GM19467 (cell line): Measurements from ENCODE around the gene ZFP36L2.
A peak's percentile ranks its signal among the peaks of the same experiment; 100 is the strongest.
"Not testable (repeated sequence)": the region's sequence is repeated elsewhere in the genome, so short reads cannot be mapped to it uniquely, and the experiment has no call there.

ENCODE experiments used
- ATAC-seq: cut with Tn5 transposase; IDR thresholded peaks from one replicate; pipeline ENCODE4 v1.9.1; 2021; ENCODE audit warnings: mild to moderate bottlenecking, moderate library complexity; ENCODE audit not compliant: unreplicated experiment

The ZFP36L2 gene

DNA sequence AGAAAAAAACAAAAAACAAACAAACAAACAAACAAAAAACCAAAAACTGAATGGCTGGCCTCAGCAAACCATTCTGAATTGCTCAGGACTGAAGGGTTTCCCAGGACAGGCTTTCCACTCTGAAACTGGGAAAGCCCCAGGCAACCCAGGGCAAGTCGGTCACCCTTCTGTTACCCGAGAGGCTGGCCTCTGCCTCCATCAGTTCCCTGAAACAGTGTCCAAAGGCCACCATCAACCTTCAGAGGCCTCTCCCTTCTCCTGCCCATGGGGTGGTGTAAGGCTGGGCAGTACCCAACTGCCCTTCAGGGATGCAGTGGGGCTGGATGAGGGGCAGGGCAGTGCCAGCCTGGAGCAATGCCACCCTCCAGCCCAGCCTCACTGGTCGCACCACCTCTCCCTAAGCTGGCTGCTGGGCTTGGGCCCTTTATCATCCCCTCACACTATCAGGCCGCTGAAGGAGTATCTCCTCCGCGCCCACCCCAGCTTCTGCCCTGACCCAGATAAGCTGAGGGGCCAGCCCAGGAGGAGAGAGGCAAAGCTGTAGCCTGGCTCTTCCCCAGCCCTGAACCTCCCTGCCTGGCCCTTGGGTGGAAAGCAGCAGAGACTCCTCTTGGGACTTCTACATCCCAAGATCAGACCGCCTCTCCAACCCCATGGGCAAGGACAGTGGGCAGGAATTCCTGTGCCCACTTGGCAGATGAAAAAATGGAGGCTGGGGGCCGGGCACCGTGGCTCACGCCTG lies 35.9 kb downstream of the ZFP36L2 start:
- ATAC-seq: no peak

DNA sequence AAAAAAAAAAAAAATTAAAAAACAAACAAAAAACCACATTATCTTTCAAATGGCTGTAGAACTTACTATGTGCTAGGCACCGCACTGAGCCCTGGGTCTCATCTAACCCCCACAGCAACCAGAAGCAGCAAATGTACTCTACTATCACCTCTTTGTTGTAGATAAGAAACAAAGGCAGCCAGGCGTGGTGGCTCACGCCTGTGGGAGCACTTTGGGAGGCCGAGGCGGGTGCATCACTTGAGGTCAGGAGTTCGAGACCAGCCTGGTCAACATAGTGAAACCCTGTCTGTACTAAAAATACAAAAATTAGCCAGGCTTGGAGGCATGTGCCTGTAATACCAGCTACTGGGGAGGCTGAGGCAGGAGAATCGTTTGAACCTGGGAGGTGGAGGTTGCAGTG lies 36.5 kb downstream of the ZFP36L2 start:
- ATAC-seq: not testable (repeated sequence)

DNA sequence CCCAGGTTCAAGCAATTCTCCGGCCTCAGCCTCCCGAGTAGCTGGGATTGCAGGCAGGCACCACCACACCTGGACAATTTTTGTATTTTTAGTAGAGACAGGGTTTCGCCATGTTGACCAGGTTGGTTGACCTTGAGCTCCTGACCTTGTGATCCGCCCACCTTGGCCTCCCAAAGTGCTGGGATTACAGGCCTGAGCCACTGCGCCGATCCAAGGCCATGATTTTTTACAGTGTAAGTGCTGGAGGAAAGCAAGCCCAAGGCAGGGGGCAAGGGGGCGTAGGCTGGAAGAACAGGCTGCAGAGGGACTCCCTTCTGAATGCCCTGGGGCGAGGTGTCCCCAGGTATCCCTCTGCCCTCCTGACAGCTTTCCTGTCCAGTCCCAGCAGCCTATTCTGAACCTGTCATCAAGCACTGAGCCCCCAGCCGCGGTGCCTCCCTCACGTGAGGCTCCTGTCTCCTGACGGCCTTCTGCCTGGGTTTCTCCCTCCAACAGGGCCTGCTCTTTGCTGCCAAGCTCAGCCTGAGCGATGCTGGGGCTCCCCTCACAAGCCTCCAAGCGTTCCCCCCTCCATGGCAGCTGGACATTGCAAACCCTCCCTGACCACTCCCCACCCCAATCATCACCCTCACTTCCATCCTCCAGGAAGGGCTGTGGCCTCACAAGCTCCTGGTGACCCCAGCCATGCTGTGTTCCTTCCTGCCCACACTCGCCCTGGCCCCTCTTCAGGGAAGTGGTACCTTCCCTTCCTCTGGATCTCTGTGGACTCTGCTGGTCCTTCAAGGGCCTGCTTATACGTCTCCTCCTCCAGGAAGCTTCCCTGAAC lies 37.6 kb downstream of the ZFP36L2 start:
- no peak for ATAC-seq

GRCh38 chr2:43186679-43187374 lies 39.6 kb downstream of the ZFP36L2 start:
- no peak for ATAC-seq

DNA sequence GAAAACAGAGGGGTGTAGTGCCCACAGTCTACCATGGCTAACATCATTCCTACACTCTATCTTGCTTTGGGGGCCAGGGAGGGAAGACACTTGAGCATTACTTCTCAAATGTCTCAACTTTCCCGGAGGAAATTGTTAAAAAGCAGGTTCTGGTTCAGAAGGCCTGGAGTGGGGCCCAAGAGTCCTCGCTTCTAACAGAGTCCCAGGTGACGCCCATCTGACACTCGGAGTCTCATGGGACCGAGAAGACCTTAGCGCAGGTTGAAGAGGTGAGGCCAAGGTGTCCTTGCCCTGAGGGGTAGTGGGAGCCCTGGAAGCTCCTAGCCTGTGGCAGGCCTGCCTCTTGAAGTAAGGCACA lies 40.1 kb downstream of the ZFP36L2 start:
- no peak for ATAC-seq

DNA sequence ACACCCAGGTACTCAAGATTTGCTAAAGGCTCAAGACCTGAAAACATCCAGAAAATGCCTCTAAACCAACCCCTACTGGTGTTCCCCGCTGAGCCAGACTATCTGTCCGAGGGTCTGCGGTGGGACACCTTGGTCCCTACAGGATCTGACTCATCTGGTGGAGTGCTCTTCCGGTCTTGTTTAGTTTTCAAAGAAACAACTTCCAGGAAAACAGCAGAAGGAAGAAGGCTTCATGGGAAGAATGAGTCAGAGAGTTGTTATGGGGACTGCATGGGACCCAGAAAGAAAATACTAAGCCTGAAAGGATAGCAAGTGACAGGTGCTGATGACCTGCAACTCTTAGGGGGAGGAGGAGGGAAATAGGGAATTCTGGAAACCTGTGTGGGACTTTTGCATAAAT lies 41.3 kb downstream of the ZFP36L2 start:
- ATAC-seq: no peak

GRCh38 chr2:43184339-43184895 lies 42.0 kb downstream of the ZFP36L2 start:
- ATAC-seq: no peak

DNA sequence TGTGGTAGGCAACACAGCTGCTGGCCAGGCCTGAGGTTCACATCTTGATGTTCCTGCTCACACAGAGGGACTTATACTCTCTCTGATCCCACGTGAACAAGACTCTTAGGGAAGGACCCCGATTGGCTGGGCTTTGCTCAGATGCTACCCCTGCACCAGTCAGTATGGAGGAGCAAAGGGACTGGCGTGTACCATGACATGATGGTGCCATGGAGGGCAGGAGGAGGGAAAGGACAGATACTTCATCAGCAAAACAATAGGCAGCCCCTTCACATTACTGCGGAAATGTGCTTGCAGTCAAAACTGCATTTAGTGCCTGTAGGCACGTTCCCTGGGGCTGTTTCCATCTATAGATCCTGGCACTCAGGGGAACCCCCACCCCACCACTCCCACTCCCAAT lies 42.7 kb downstream of the ZFP36L2 start:
- ATAC-seq: no peak

GRCh38 chr2:43180897-43181296 lies 45.5 kb downstream of the ZFP36L2 start:
- no peak for ATAC-seq

- ATAC-seq: no peak
These were observed 46.5 kb downstream of the ZFP36L2 start for GRCh38 chr2:43179942-43180341.

- ATAC-seq: no peak
These were observed 47.5 kb downstream of the ZFP36L2 start for GRCh38 chr2:43178602-43179542.

GRCh38 chr2:43178055-43178598 lies 48.3 kb downstream of the ZFP36L2 start:
- no peak for ATAC-seq

GRCh38 chr2:43176449-43176848 lies 50.0 kb downstream of the ZFP36L2 start:
- no peak for ATAC-seq

DNA sequence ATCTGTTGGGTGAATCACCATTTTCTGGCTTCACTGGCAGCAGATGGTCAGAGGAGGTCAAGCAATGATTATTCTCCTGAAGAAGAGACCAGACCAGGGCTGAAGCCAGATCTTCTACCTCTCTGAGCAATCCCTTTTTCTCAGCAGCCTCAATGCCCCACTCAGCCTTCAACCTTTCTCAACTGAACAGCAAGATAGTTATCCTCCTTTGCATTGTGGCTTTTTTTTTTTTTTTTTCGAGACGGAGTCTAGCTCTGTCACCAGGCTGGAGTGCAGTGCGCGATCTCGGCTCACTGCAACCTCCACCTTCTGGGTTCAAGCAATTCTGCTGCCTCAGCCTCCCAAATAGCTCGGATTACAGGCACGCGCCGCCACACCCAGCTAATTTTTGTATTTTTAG lies 50.5 kb downstream of the ZFP36L2 start:
- no peak for ATAC-seq

DNA sequence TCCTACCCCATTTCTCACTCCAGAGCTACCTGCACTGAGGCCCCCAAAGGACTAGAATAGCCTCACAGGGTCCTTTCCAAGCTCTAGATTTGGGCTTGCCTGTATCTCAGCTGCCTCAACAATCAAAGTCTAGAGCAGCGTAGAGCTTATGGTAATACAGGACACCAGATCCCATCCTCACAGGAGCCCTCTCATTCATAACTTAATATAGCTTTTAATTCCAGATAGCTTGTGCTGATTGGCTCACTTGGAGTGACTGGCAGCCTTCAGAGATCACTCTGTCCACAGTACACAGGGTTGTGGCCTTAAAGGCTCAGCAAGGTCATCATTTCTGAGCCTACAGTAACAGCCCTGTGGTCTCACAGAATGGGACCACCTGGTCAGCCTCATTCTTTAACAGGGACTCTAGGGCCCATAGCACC lies 51.4 kb downstream of the ZFP36L2 start:
- no peak for ATAC-seq

- ATAC-seq: peak; percentile 73
These were observed 52.0 kb downstream of the ZFP36L2 start for GRCh38 chr2:43174368-43174916.
